ENCODE results near the gene DENND1A.

Gene DENND1A

GRCh38 chr9:123567013-123567412 is 362.9 kb downstream of the DENND1A start:
- TF ChIP-seq CTCF (conservative IDR thresholded peaks at IDR 0.05; ENCODE audit: low read depth, low read length) = no peak
- DNase-seq (ENCODE audit: low read depth) = no peak
- no peak overlapping the region for H3K4me3 ChIP-seq (ENCODE audit: low read length)

DNA sequence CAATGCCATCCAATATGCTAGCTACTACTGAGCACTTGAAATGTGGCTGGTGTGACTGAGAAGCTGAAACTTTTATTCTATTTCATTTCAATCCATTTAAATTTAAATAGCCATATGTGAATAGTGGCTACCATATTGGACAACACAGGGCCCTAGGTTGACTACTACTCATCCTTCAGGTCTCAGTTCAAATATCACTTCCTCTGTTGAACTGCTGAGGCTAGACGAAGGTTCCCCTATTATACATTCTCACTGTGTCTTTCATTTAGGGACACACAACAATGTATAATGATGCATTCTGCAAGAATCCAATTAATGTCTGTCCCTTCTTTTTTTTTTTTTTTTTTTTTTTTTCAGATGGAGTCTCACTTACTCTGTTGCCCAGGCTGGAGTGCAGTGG is 365.3 kb downstream of the DENND1A start:
- no peak for TF ChIP-seq CTCF (conservative IDR thresholded peaks at IDR 0.05; ENCODE audit: low read depth, low read length)
- DNase-seq (ENCODE audit: low read depth) = no peak
- H3K4me3 ChIP-seq (ENCODE audit: low read length) = no peak overlapping the region

GRCh38 chr9:123562844-123563346 is 367.0 kb downstream of the DENND1A start:
- no peak for TF ChIP-seq CTCF (conservative IDR thresholded peaks at IDR 0.05; ENCODE audit: low read depth, low read length)
- no peak for DNase-seq (ENCODE audit: low read depth)
- H3K4me3 ChIP-seq (ENCODE audit: low read length) = no peak overlapping the region

DNA sequence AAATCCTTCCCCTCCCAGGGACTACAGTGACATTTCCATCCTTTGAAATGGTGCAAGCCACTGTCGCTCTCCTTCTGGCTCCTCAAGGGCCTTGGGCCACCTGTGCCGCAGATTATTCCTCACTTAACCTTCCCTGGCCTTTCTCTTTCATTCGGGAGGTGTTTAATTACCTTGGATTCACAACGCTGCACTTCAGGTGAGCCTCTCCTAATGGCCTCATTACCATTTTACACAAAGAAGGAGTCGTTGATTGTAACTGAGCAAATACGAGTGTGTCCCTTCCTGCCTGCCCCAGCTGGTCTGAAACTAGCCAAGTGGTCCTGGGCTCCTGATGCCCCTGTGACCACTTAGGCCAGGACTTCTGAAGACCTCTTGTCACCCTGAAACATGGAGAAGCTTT is 368.9 kb downstream of the DENND1A start:
- TF ChIP-seq CTCF (conservative IDR thresholded peaks at IDR 0.05; ENCODE audit: low read depth, low read length) = no peak
- no peak overlapping the region for H3K4me3 ChIP-seq (ENCODE audit: low read length)
- no peak for DNase-seq (ENCODE audit: low read depth)

- no peak for DNase-seq (ENCODE audit: low read depth)
- TF ChIP-seq CTCF (conservative IDR thresholded peaks at IDR 0.05; ENCODE audit: low read depth, low read length) = no peak
- H3K4me3 ChIP-seq (ENCODE audit: low read length) = no peak overlapping the region
Measured at GRCh38 chr9:123556464-123557435, 373.2 kb downstream of the DENND1A start.

DNA sequence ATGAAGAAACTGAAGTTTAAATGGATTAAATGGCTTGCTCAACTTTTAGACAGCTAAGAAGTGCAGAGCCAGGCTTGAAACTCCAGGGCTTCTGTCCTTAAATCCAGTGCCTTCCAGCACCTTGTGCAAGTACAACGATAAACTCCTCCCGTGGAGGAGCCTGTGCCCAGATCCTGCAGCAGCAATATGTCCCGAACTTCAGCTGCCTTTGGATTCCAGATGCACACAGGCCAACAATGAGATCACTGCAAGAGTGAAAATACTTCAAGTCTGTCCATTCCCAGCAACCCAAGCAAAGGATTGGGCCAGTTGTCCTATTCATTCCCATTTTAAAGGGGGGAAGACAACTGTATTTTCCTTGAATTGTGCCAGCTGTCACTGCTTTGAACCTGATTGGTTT is 374.3 kb downstream of the DENND1A start:
- no peak overlapping the region for H3K4me3 ChIP-seq (ENCODE audit: low read length)
- DNase-seq (ENCODE audit: low read depth) = no peak
- no peak for TF ChIP-seq CTCF (conservative IDR thresholded peaks at IDR 0.05; ENCODE audit: low read depth, low read length)

DNA sequence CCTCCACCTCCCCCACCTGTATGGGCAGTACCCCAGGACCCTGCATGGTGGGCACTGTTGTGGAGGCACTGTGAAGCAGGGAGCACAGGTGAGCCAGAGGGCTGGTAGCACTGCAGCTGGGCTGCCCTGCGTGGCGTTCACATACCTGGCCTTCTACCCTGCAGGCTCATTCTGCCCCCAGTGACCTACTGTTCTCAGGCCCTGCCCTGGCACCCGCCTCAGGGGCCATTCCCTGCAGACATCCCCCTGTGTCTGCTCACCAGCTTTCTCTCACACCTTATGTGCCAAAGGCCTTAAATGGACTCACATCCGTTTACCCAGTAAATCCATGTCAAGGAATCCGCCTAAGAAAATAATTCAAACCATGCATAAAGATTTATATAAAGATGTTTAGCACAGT is 377.4 kb downstream of the DENND1A start:
- no peak overlapping the region for H3K4me3 ChIP-seq (ENCODE audit: low read length)
- no peak for DNase-seq (ENCODE audit: low read depth)
- no peak for TF ChIP-seq CTCF (conservative IDR thresholded peaks at IDR 0.05; ENCODE audit: low read depth, low read length)

All from retinal pigment epithelial cell (primary cell).